HCT116 (cell line): ENCODE results near the gene IGFBP2. TPM values are rescaled to one million over a fixed set of nuclear protein-coding genes. Genes with fewer than 3 reads are reported as not detected.

Experiments used
- ATAC-seq: fragments of 200-7000 bp; cut with Tn5 transposase; 2 replicates; pipeline ENCODE4 v1.9.1; 2020; ENCODE audit warnings: mild to moderate bottlenecking, moderate library complexity
- BruUV-seq: library from RNA; stranded (reverse); fragments of 400-500 nt; replicated peaks from 2 replicates; lab custom pipeline; 2021; lab: Mats Ljungman, UMichigan
- CTCF ChIA-PET: fragments of 300-600 bp; sonication (Branson Sonifier 250); formaldehyde crosslinking; loops from one replicate; lab custom pipeline; 2021; ENCODE audit warnings: antibody characterized with exemption; lab: Charles Lee
- POLR2A ChIA-PET: fragments of 300-600, 350-600 bp; sonication (Branson Sonifier 250); formaldehyde crosslinking; loops from one replicate; lab custom pipeline; 2021; ENCODE audit warnings: antibody characterized with exemption; lab: Charles Lee
- RAD21 ChIA-PET, 2 experiments: fragments of 300-600 bp; sonication (Branson Sonifier 250); formaldehyde crosslinking; loops; one replicate each; lab custom pipeline; 2023; ENCODE audit warnings: low total read pairs in 2 of 2; ENCODE audit not compliant: uncharacterized antibody in 2 of 2, unreplicated experiment in 2 of 2, low non-redundant PET in 1 of 2; lab: Charles Lee
- DNase-seq: peaks from one replicate; pipeline ENCODE4 v3.0.0-alpha.2; 2010; ENCODE audit warnings: low read depth, low spot score
- H2AFZ ChIP-seq: fragments of 200-600 bp; shearing (Covaris generic), sonication (generic); 2 replicates; pipeline ENCODE4 v1.6.1; 2017; ENCODE audit warnings: low read depth, mixed run types, mixed read lengths, antibody characterized with exemption, low read length; ENCODE audit not compliant: poor library complexity, severe bottlenecking
- H3K27ac ChIP-seq: 2 replicates; pipeline ENCODE4 v1.5.1; 2012; ENCODE audit warnings: low read depth, low read length
- H3K27me3 ChIP-seq: fragments of 200-600 bp; sonication (generic); 2 replicates; pipeline ENCODE4 v1.6.1; 2016; ENCODE audit warnings: mixed run types, low read length, mixed read lengths; ENCODE audit not compliant: insufficient read depth
- H3K36me3 ChIP-seq, 2 experiments: fragments of 200-500 bp in 1 of 2; fragments of 200-600 bp in 1 of 2; sonication (Bioruptor generic) in 1 of 2; sonication (generic) in 1 of 2; 2 replicates each; pipeline versions ENCODE4 v1.5.1 to v1.6.1; 2014 to 2016; ENCODE audit warnings: low read length in 2 of 2, inconsistent platforms in 1 of 2, mixed read lengths in 1 of 2, mixed run types in 1 of 2; ENCODE audit not compliant: insufficient read depth in 2 of 2, control insufficient read depth in 1 of 2
- H3K4me1 ChIP-seq, 2 experiments: fragments of 200-600 bp in 1 of 2; sonication (generic) in 1 of 2; 2 replicates each; pipeline versions ENCODE4 v1.5.1 to v1.6.1; 2012 to 2017; ENCODE audit warnings: low read length in 2 of 2, inconsistent platforms in 1 of 2, mild to moderate bottlenecking in 1 of 2, mixed read lengths in 1 of 2, mixed run types in 1 of 2, moderate library complexity in 1 of 2; ENCODE audit not compliant: insufficient read depth in 2 of 2, control insufficient read depth in 1 of 2
- H3K4me2 ChIP-seq: fragments of 200-600 bp; sonication (generic); 2 replicates; pipeline ENCODE4 v1.6.1; 2017; ENCODE audit warnings: mixed run types, low read length, mixed read lengths
- H3K4me3 ChIP-seq, 2 experiments: fragments of 200-600 bp in 1 of 2; sonication (generic) in 1 of 2; replicated peaks in 1 of 2; 2 replicates each; pipeline ENCODE4 v1.5.1; 2011 to 2016; ENCODE audit warnings: low read length in 2 of 2, control low read depth in 1 of 2, low read depth in 1 of 2, mild to moderate bottlenecking in 1 of 2, mixed read lengths in 1 of 2, mixed run types in 1 of 2
- H3K79me2 ChIP-seq: fragments of 200-600 bp; sonication (generic); 2 replicates; pipeline ENCODE4 v1.6.1; 2017; ENCODE audit warnings: mild to moderate bottlenecking, mixed run types, low read length, moderate library complexity, mixed read lengths; ENCODE audit not compliant: insufficient read depth
- H3K9ac ChIP-seq: fragments of 200-600 bp; sonication (generic); 2 replicates; pipeline ENCODE4 v1.6.1; 2016; ENCODE audit warnings: low read length, mixed read lengths
- H3K9me2 ChIP-seq: fragments of 200-600 bp; sonication (generic), shearing (Covaris generic); 2 replicates; pipeline ENCODE4 v1.6.1; 2017; ENCODE audit warnings: mixed run types, mild to moderate bottlenecking, moderate library complexity; ENCODE audit not compliant: insufficient read depth
- H3K9me3 ChIP-seq, 2 experiments: fragments of 200-500 bp in 1 of 2; fragments of 200-600 bp in 1 of 2; sonication (Bioruptor generic) in 1 of 2; sonication (generic) in 1 of 2; 2 replicates each; pipeline ENCODE4 v1.6.1; 2014 to 2017; ENCODE audit warnings: low read length in 2 of 2, mixed read lengths in 2 of 2, inconsistent platforms in 1 of 2, low read depth in 1 of 2, mild to moderate bottlenecking in 1 of 2, mixed run types in 1 of 2, moderate library complexity in 1 of 2; ENCODE audit not compliant: control insufficient read depth in 1 of 2, insufficient read depth in 1 of 2
- H4K20me1 ChIP-seq: fragments of 200-600 bp; sonication (generic), shearing (Covaris generic); 2 replicates; pipeline ENCODE4 v1.6.1; 2017; ENCODE audit warnings: mixed run types, mild to moderate bottlenecking, moderate library complexity; ENCODE audit not compliant: insufficient read depth
- CEBPB ChIP-seq: IDR thresholded peaks from 2 replicates; pipeline ENCODE4 v1.6.1; 2012; ENCODE audit warnings: low read depth
- EGR1 ChIP-seq: IDR thresholded peaks from 2 replicates; pipeline ENCODE4 v1.6.1; 2012; ENCODE audit warnings: low read depth
- ELF1 ChIP-seq: IDR thresholded peaks from 2 replicates; pipeline ENCODE4 v1.6.1; 2012; ENCODE audit warnings: low read depth, borderline replicate concordance
- EZH2phosphoT487 ChIP-seq: fragments of 200-600 bp; IDR thresholded peaks from 2 replicates; pipeline ENCODE4 v1.6.1; 2018; ENCODE audit warnings: antibody characterized with exemption, borderline replicate concordance
- FOSL1 ChIP-seq: IDR thresholded peaks from 2 replicates; pipeline ENCODE4 v1.6.1; 2012; ENCODE audit warnings: low read depth
- MAX ChIP-seq: IDR thresholded peaks from 2 replicates; pipeline ENCODE4 v1.6.1; 2012
- POLR2A ChIP-seq: IDR thresholded peaks from 2 replicates; pipeline ENCODE4 v1.7.0; 2011; ENCODE audit warnings: borderline replicate concordance; ENCODE audit not compliant: insufficient read depth, insufficient read length; ENCODE audit errors: extremely low read depth
- RAD21 ChIP-seq: IDR thresholded peaks from 2 replicates; pipeline ENCODE4 v1.6.1; 2012; ENCODE audit warnings: low read depth, mild to moderate bottlenecking
- SIN3A ChIP-seq: IDR thresholded peaks from 2 replicates; pipeline ENCODE4 v1.6.1; 2012; ENCODE audit warnings: low read depth
- SP1 ChIP-seq: IDR thresholded peaks from 2 replicates; pipeline ENCODE4 v1.6.1; 2012; ENCODE audit warnings: low read depth
- TCF7L2 ChIP-seq: IDR thresholded peaks from 2 replicates; pipeline ENCODE4 v1.7.0; 2011; ENCODE audit warnings: borderline replicate concordance, inconsistent platforms; ENCODE audit not compliant: insufficient read depth, insufficient read length; ENCODE audit errors: extremely low read depth
- ZFX ChIP-seq: fragments of 450-650 bp; IDR thresholded peaks from 2 replicates; pipeline ENCODE4 v1.6.1; 2017
- intact Hi-C: fragments of 100-400 bp; cut with micrococcal nuclease; formaldehyde crosslinking; loops from 2 replicates; pipeline ENCODE4 v1.10.0; 2022
- total RNA-seq: library from RNA; stranded (reverse); gene quantifications from one replicate; pipeline ENCODE4 v1.2.1, GENCODE V29; 2021; ENCODE audit not compliant: unreplicated experiment
- TF ChIP-seq, protein P1 (sequence below): IDR thresholded peaks from 2 replicates; pipeline ENCODE4 v1.6.1; 2012; ENCODE audit warnings: low read depth
- TF ChIP-seq, protein P2 (sequence below): IDR thresholded peaks from 2 replicates; pipeline ENCODE4 v1.6.1; 2011; ENCODE audit warnings: mild to moderate bottlenecking, low read length, moderate library complexity; ENCODE audit not compliant: insufficient replicate concordance; ENCODE audit errors: extremely low read depth

The IGFBP2 gene
- total RNA-seq, 1 experiment from 2014 or later: 143 TPM

GRCh38 chr2:216670266-216671080, 37.3 kb downstream of the IGFBP2 start:
- Histone ChIP-seq H3K4me1 (no peaks in the 10 kb centered on the region), H2AFZ (no peak overlapping the region), H3K27ac (no peak overlapping the region), H3K79me2 (no peaks in the 10 kb centered on the region), H4K20me1 (no peaks in the 10 kb centered on the region), H3K27me3 (no peaks in the 10 kb centered on the region), H3K36me3 (no peaks in the 10 kb centered on the region), H3K9ac (no peak overlapping the region), H3K9me2 (no peaks in the 10 kb centered on the region), H3K4me2 (no peak overlapping the region), H3K4me3 (no peak overlapping the region), H3K9me3 (no peaks in the 10 kb centered on the region)
- ChIA-PET RAD21 (no interaction called here), POLR2A (no interaction called here), CTCF (interaction anchor here (10.4 kb wide), 1 partner anchor 152 kb away, joined by 142 read pairs; no protein-coding TSS in a partner anchor)
- no peak for TF ChIP-seq SP1
- TF ChIP-seq, protein P1, sequence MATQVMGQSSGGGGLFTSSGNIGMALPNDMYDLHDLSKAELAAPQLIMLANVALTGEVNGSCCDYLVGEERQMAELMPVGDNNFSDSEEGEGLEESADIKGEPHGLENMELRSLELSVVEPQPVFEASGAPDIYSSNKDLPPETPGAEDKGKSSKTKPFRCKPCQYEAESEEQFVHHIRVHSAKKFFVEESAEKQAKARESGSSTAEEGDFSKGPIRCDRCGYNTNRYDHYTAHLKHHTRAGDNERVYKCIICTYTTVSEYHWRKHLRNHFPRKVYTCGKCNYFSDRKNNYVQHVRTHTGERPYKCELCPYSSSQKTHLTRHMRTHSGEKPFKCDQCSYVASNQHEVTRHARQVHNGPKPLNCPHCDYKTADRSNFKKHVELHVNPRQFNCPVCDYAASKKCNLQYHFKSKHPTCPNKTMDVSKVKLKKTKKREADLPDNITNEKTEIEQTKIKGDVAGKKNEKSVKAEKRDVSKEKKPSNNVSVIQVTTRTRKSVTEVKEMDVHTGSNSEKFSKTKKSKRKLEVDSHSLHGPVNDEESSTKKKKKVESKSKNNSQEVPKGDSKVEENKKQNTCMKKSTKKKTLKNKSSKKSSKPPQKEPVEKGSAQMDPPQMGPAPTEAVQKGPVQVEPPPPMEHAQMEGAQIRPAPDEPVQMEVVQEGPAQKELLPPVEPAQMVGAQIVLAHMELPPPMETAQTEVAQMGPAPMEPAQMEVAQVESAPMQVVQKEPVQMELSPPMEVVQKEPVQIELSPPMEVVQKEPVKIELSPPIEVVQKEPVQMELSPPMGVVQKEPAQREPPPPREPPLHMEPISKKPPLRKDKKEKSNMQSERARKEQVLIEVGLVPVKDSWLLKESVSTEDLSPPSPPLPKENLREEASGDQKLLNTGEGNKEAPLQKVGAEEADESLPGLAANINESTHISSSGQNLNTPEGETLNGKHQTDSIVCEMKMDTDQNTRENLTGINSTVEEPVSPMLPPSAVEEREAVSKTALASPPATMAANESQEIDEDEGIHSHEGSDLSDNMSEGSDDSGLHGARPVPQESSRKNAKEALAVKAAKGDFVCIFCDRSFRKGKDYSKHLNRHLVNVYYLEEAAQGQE: no peak
- no peak for TF ChIP-seq EGR1
- TF ChIP-seq ZFX: no peak
- TF ChIP-seq, protein P2, sequence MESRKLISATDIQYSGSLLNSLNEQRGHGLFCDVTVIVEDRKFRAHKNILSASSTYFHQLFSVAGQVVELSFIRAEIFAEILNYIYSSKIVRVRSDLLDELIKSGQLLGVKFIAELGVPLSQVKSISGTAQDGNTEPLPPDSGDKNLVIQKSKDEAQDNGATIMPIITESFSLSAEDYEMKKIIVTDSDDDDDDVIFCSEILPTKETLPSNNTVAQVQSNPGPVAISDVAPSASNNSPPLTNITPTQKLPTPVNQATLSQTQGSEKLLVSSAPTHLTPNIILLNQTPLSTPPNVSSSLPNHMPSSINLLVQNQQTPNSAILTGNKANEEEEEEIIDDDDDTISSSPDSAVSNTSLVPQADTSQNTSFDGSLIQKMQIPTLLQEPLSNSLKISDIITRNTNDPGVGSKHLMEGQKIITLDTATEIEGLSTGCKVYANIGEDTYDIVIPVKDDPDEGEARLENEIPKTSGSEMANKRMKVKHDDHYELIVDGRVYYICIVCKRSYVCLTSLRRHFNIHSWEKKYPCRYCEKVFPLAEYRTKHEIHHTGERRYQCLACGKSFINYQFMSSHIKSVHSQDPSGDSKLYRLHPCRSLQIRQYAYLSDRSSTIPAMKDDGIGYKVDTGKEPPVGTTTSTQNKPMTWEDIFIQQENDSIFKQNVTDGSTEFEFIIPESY: no peak
- no peak for TF ChIP-seq SIN3A
- no peak for TF ChIP-seq ELF1
- no peak for TF ChIP-seq EZH2phosphoT487
- TF ChIP-seq TCF7L2: no peak
- TF ChIP-seq MAX: no peak
- no peak for TF ChIP-seq CEBPB
- TF ChIP-seq POLR2A: no peak
- TF ChIP-seq RAD21: no peak
- TF ChIP-seq FOSL1: no peak
- no TSS peak for BruUV-seq
- intact Hi-C loops: no loop called here
- DNase-seq (no peak), ATAC-seq (no peak)
